ENCODE data around the gene TSPAN14. TPM values are rescaled to one million over a fixed set of nuclear protein-coding genes. Genes with fewer than 3 reads are reported as not detected.

Gene TSPAN14
- total and polyA plus RNA-seq, 2 of the 13 experiments (the other 11 are each of a cell fraction or from before 2014, with no cell fraction given): 24.1 to 80.6 TPM

DNA sequence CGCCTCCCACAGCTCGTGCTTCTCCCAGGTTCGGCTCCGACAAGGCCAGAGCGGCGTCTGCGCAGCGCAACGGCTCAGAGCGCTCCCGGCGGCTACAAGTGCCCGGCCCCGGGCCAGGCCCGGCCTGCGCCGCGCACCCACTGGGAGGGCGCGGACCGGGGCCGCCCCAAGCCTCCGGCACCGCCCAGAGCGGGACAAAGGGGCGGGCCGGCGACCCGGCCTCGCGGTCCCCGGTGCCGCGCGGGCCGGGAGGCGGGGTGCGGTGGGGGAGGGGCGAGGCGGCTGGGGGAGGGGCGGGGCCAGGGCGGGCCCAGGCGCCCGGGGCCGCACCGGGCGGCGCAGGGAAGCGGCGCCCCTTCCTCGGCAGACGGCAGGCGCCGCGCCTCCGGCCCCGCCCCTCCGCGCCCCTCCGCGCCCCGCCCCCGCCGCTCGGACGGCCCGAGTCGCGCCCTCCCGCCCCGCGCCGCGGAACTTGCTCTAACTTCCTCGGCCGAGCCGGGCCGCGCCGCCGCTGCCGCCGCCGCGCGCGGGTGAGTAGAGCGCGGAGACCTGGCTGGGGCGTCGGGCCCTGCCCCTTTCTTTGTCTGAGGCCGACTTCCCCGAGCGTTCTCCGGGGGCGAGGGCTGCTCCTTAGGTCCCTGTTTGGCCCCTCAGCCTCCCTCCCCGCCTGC lies at the start of gene TSPAN14 (continued):
- TF ChIP-seq, protein P1, sequence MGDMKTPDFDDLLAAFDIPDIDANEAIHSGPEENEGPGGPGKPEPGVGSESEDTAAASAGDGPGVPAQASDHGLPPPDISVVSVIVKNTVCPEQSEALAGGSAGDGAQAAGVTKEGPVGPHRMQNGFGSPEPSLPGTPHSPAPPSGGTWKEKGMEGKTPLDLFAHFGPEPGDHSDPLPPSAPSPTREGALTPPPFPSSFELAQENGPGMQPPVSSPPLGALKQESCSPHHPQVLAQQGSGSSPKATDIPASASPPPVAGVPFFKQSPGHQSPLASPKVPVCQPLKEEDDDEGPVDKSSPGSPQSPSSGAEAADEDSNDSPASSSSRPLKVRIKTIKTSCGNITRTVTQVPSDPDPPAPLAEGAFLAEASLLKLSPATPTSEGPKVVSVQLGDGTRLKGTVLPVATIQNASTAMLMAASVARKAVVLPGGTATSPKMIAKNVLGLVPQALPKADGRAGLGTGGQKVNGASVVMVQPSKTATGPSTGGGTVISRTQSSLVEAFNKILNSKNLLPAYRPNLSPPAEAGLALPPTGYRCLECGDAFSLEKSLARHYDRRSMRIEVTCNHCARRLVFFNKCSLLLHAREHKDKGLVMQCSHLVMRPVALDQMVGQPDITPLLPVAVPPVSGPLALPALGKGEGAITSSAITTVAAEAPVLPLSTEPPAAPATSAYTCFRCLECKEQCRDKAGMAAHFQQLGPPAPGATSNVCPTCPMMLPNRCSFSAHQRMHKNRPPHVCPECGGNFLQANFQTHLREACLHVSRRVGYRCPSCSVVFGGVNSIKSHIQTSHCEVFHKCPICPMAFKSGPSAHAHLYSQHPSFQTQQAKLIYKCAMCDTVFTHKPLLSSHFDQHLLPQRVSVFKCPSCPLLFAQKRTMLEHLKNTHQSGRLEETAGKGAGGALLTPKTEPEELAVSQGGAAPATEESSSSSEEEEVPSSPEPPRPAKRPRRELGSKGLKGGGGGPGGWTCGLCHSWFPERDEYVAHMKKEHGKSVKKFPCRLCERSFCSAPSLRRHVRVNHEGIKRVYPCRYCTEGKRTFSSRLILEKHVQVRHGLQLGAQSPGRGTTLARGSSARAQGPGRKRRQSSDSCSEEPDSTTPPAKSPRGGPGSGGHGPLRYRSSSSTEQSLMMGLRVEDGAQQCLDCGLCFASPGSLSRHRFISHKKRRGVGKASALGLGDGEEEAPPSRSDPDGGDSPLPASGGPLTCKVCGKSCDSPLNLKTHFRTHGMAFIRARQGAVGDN (CRISPR knock-in tag; IDR thresholded peaks at IDR 0.05): peak; percentile 86
- TF ChIP-seq KAT7 (CRISPR knock-in tag; IDR thresholded peaks at IDR 0.05; ENCODE audit: borderline replicate concordance) (no peak), ZNF572 (CRISPR knock-in tag; IDR thresholded peaks at IDR 0.05) (no peak), ZBTB1 (CRISPR knock-in tag; IDR thresholded peaks at IDR 0.05; ENCODE audit: borderline replicate concordance) (no peak), ZMYM4 (CRISPR knock-in tag; IDR thresholded peaks at IDR 0.05) (no peak), MTF1 (CRISPR knock-in tag; IDR thresholded peaks at IDR 0.05) (no peak), KAT8 (CRISPR knock-in tag; IDR thresholded peaks at IDR 0.05) (no peak), CREM (IDR thresholded peaks at IDR 0.05) (no peak), CREM (CRISPR knock-in tag; IDR thresholded peaks at IDR 0.05) (no peak), ZFP36L2 (CRISPR knock-in tag; IDR thresholded peaks at IDR 0.05) (no peak), TGIF2 (CRISPR knock-in tag; IDR thresholded peaks at IDR 0.05) (no peak), MED13 (CRISPR knock-in tag; IDR thresholded peaks at IDR 0.05) (no peak), PRPF4 (IDR thresholded peaks at IDR 0.05; ENCODE audit: low read depth, low read length, poor library complexity, severe bottlenecking) (no peak), ZNF562 (CRISPR knock-in tag; IDR thresholded peaks at IDR 0.05; ENCODE audit: borderline replicate concordance) (no peak), SALL1 (CRISPR knock-in tag; IDR thresholded peaks at IDR 0.05) (no peak), FOXP1 (IDR thresholded peaks at IDR 0.05) (no peak), FOXP1 (CRISPR knock-in tag; IDR thresholded peaks at IDR 0.05) (no peak), ZNF678 (CRISPR knock-in tag; IDR thresholded peaks at IDR 0.05) (no peak), NFKBIZ (CRISPR knock-in tag; IDR thresholded peaks at IDR 0.05) (no peak), TFDP2 (CRISPR knock-in tag; IDR thresholded peaks at IDR 0.05) (peak; percentile 16; the same call in 1 of the 2 replicates), ZNF775 (CRISPR knock-in tag; IDR thresholded peaks at IDR 0.05; ENCODE audit: borderline replicate concordance) (no peak), ZNF20 (CRISPR knock-in tag; IDR thresholded peaks at IDR 0.05) (no peak), ZSCAN31 (CRISPR knock-in tag; IDR thresholded peaks at IDR 0.05; ENCODE audit: low read depth) (no peak), ZNF337 (CRISPR knock-in tag; IDR thresholded peaks at IDR 0.05; ENCODE audit: borderline replicate concordance, low read depth) (no peak), TCF7L2 (IDR thresholded peaks at IDR 0.05; ENCODE audit: low read depth, low read length) (no peak), SMARCC2 (IDR thresholded peaks at IDR 0.05) (no peak)
- TF ChIP-seq, protein P2, sequence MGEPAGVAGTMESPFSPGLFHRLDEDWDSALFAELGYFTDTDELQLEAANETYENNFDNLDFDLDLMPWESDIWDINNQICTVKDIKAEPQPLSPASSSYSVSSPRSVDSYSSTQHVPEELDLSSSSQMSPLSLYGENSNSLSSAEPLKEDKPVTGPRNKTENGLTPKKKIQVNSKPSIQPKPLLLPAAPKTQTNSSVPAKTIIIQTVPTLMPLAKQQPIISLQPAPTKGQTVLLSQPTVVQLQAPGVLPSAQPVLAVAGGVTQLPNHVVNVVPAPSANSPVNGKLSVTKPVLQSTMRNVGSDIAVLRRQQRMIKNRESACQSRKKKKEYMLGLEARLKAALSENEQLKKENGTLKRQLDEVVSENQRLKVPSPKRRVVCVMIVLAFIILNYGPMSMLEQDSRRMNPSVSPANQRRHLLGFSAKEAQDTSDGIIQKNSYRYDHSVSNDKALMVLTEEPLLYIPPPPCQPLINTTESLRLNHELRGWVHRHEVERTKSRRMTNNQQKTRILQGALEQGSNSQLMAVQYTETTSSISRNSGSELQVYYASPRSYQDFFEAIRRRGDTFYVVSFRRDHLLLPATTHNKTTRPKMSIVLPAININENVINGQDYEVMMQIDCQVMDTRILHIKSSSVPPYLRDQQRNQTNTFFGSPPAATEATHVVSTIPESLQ (CRISPR knock-in tag; conservative IDR thresholded peaks at IDR 0.05): no peak
